Stimulated activated CD8-positive, alpha-beta memory T cell treated with anti-CD3 and anti-CD28 coated beads, Interleukin-15, amount 100 ng/mL, for 24 hours (primary cell): ENCODE data around the gene ZMIZ1.

Experiments used
- DNase-seq: peaks from one replicate; pipeline ENCODE4 v3.0.0-alpha.2; 2020; ENCODE audit warnings: low read depth

Gene ZMIZ1

DNA sequence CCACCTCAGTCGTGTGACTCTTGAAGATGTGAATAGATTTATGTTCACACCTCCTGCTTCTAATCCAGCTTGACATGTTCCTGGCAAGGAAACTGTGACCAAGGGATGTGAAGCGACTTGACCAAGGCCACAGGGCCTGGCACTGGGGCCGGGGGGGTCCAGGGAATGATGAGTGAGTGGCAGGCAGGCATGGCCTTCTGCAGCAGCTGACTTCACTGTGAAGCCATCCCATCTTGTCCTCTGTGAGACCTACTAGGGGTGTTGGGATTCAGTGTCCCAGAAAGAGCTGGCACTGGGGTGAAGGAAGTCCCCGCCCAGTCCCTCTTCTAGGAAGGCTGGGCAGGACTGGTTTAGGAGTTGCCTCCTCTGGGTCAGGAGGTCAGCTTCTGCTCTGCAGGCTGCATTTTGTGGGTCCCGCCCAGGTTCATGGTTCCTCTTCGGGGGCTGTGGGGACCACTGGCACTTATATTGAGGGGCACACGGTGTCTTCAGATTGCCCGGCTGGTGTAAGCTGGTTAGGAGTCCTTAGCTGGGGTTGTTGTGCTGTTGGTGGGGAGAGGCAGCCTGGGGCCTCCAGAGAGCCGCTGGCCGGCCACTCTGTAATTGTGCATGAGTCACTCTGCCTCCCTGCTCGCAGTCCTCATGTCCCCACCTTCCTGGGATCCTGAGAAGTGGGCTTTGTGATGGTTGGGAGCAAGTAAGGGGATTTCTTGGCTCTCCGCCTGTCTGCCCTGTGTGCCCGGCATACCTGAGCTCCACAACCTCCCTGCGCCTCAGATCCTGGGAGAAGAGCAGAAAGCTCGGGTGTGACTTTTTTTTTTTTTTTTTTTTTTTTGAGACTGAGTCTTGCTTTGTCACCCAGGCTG, 11.0 kb downstream of the ZMIZ1 start:
- DNase-seq = no peak

DNA sequence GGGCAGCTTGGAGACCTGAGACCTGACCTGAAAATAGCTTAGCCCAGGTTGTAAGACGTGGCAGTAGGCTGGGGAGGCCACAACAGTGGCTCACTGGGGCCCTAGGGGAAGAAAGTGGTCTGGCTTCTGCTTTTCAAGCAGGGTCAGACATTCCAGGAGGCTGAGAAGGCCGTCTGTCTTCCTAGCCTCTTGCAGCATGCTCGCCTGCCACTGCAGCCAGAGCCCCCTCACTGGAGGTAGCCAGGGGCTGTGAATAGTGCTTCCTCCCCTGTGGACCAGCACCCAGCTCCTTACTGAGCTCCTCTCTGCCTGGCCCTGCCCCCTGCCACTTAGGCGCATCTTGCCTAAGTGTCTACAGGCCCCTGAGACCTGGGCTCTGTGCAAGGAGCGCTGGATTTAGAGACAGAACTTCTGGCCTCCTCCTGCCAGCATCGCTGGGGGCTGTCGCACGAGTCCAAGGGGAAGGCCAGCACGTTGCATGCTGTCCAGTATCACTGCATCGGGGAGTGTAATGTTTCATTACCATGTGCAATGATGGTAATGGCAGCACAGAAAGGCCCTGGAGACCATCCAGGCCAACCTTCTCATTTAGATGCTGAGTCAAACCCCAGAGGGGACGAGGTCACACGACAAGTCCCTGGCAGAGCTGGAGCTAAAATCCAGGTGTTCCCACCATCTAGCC, 12.7 kb downstream of the ZMIZ1 start:
- no peak for DNase-seq

DNA sequence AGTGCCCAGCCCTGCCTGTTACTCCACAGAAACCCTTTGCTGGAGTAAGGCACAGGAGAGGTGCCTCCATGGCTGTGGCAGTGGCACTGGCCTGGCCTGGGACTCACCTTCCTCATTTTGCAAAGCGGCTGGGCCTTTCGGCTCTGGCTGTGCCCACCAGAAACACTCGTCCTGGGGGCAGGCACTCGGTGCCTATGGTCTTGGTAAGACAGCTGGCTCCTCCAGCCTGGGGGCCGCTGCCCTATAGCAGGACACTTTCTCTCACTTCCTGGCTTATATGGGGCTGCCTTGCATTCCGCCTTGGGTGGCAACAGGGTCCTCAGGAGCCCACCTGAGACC, 13.2 kb downstream of the ZMIZ1 start:
- DNase-seq = no peak

- no peak for DNase-seq
Measured at GRCh38 chr10:79082631-79083596, 14.1 kb downstream of the ZMIZ1 start.

DNA sequence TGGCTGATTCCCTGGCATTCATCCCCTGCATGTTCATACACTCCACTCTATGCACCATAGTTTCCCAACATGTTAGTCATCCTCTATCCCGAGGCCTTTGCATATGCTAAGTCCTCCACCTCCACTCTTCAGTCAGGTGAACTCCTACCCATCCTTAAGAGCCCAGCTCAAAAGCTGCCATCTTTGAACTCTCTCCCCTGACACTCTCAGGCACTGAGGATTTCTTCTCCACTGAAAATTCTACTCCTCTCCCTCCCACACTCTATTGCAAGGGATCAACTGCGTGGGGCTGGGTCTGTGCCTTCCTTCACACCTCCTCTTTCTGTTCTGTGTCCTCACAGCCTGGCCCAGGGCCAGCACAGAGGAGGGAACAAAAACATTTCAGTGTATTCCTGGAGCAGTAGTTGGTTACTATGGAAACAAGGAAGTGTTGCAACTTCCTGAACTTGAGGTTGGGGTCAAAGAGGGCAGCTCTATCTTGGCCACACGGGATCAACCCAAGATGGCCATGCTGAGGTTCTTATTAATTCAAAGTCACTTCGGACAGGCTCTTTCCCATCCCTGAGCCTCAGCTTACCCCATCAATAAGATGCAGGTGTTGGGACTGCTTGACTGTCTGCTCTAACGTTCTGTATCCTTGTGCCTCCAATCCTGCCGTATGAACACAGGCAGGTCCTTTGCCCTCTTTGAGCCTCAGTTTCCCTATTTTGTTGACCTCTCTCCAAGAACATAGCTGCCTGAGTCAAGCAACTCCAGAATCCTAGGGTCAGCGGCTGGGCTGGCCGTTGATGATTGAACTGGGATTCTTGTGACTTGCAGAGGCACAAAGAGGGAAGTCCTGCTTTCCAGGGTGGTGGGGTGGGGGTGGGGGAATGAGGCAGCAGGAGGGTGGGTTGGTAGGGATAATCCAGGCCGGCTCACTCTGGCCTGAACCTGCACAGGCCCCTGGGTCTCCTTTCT, 15.5 kb downstream of the ZMIZ1 start:
- no peak for DNase-seq

GRCh38 chr10:79084972-79085597, 16.3 kb downstream of the ZMIZ1 start:
- no peak for DNase-seq

GRCh38 chr10:79086822-79087221, 18.1 kb downstream of the ZMIZ1 start:
- DNase-seq = no peak

- no peak for DNase-seq
Measured at GRCh38 chr10:79087721-79088120, 19.0 kb downstream of the ZMIZ1 start.

DNA sequence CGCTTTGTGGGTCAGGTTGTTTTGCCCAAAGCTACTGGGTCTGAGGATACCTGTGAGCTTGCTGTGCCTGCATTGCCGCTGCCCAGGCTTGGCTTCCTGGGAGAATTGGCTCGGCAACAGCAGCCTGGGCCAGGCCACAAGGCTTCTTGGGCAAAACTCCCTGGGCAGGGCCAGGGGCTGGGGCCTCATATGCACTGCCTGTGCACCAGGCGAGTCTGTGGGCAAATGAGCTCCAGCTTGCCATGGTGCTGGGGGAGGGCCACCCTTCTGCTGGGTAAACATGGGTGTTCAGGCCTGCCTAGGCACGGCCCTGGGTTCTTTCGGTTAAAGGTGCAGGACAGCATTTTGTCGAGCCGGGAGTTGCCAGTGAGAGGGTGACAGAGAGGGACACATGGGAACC, 19.4 kb downstream of the ZMIZ1 start:
- DNase-seq = no peak

DNA sequence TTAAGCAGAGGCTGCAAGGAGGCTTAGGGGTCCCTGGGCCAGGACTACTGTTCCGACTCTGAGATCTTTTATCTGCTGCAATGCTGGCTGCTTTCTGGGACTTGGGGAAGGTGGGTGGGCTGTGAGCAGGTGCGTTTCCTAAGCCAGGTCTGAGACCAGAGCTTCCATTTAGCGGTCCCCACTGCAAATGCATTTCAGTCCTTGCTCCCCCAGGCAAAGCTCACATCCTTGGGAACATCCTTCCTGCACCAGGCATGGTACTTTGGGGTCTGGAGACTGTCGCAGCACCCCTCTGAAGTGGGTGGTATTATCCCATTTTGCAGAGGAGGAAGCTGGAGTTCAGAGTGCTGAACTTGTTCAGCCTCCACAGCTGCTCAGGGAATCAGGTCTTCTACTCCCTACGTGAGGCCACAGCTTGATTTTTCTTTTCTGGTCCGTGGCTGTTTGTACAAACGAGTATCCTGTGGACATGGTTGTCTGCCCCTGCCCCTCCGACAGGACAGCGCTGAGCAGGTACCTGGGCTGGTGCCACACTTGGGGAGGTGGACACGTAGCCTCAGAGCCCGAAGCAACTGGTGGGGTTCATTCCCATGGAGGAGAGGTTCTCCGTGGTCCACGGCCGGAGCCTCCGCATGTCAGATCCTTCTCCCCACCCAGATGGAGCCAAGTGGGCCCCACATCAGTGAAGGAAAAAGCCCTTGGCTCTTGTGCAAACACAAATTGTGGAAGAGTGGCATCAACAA, 20.0 kb downstream of the ZMIZ1 start:
- DNase-seq = no peak

- DNase-seq = no peak
Measured at GRCh38 chr10:79089632-79090031, 20.9 kb downstream of the ZMIZ1 start.

GRCh38 chr10:79090134-79090803, 21.5 kb downstream of the ZMIZ1 start:
- no peak for DNase-seq

- no peak for DNase-seq
Measured at GRCh38 chr10:79092292-79092896, 23.6 kb downstream of the ZMIZ1 start.

DNA sequence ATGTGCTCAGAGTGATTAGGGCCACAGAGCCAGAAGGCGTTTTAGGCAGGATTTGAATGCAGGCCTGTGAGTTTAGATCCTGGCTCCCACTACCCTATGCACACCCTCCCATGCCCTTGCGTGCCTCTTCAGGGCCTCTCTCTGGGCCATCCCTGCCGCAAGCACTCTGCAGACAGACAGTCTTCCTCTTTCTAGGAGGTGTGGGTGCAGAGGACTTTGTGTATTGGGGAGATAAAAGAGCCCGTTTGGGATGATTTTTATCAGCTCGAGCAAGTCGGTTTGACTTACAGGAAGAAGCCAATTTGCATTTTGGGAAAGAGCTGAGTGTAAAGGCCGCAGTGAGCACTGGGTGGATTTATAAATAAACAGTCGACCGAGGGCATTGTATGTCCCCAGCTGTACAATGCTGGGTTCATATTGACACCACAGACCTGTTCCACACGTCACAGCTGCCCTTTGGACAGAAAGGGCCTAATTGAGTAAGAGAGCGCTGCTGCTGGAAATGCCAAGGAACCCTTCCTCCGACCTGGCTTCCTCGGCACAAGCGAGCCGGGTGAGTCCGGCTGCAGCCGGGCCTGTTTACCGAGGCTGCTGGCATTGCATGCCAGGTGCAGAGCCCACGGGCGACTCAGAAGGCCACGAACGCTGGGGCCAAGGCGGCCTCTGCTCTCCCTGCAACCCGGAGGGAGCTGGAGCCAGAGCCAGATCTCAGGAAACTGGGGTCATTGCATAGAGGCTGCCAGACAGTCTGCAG, 25.1 kb downstream of the ZMIZ1 start:
- DNase-seq = no peak

DNA sequence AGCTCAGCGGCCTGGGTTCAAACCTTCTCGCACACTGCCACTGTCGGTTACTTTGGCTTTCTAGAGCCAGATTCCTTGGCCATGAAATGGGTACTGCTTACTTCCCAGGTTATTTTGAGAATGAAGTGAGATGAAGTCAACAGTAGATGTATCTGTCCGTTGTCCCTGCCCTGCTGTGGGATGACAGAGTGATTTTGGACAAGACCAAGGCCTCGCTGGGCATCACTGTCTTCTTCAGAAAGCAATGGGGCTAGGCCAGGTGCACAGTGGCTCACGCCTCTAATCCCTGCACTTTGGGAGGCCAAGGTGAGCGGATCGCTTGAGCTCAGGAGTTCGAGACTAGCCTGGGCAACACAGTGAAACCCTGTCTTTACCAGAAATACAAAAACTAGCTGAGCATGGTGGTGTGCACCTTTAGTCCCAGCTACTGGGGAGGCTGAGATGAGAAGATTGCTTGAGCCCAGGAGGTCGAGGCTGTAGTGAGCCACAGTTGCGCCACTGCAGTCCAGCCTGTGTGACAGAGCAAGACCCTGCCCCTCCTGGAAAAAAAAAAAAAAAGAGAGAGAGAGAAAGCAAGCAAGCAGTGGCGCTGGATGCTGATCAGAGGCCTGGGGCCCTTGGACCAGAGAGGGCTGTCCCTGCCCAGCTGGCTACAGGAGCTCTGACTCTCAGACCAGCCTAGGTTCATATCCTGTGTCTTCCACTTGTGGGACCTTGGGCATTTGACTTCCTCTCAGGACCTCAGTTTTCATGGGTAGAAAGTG, 25.8 kb downstream of the ZMIZ1 start:
- DNase-seq = no peak

DNA sequence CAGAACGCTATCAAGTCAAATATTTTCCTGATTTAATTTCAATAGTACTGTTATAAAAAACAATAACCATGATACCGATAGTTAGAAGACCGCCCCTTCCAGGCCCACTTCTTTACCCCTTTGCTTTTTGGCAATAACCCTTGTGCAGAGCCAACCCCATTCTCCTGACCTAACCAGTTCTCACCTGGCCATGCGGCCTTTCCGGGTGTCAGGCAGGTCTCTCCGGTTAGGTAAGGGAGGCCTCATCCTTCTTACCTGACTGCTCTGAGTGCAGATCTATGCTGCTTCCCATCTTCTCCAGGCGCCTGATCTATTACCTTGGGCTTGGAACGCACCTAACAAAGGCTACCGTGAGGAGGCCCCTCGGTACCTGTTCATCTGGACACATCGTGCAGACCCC, 26.6 kb downstream of the ZMIZ1 start:
- no peak for DNase-seq

DNA sequence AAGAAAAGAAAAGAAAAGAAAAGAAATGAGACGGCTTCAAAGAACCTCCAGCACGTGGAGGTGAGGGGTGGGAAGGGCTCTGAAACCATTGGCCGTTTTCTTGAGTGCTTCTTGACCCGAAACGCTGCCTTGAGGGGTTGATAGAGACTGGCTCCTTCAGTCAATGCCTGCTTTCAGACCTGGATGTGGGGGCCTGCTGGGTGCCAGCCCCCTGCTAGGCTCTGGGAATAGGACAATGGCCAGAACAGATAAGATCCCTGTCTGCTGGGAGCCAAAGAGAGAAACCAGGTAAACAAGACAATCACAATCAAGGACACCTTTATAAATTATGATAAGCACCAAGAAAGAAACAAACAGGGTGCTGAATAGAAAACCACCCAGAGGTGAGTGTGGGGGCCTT, 27.7 kb downstream of the ZMIZ1 start:
- DNase-seq = no peak
